ENCODE data around the gene OR56B4.
"Not testable (repeated sequence)": the region's sequence is repeated elsewhere in the genome, so short reads cannot be mapped to it uniquely, and the experiment has no call there.

OR56B4 gene, protein sequence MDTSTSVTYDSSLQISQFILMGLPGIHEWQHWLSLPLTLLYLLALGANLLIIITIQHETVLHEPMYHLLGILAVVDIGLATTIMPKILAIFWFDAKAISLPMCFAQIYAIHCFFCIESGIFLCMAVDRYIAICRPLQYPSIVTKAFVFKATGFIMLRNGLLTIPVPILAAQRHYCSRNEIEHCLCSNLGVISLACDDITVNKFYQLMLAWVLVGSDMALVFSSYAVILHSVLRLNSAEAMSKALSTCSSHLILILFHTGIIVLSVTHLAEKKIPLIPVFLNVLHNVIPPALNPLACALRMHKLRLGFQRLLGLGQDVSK

DNA sequence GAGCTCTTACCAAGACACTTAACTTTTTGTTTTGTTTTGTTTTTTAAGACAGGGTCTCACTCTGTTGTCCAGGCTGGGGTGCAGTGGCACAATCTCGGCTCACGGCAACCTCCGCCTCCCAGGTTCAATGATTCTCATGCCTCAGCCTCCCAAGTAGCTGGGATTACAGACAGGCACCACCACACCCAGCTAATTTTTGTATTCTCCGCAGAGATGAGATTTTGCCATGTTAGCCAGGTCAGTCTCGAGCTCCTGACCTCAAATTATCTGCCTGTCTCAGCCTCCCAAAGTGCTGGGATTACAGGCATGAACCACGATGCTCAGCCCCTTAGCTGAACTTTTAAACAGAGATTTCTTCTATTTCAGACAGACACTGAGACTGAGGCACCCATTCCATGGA, at the start of gene OR56B4:
Gene OR56B4 (plus strand): TSS at position 301 of the 400 bp plus-strand sequence. CDS start 95 bp downstream, at position 396.
- not testable (repeated sequence) for DNase-seq

DNA sequence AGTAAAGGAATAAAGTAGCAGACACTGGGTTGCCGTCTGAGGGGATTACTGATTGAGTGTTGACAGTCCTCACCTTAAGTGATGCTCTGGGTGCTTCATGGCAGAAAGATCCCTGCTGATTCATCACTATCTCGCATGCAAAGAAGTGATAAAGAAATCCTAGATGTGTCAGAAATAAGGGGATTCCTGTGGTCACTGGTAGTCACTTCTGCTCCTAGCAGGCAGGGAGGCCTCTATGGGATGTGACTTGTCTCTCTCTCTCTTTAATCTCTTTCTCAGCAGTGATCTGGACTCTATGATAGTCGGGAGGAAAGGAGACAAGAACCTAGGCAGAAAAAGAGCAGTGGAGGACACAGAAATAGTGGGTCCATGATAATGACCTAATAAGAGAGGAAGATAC, 46.0 kb upstream of the OR56B4 start:
- no peak for DNase-seq

DNA sequence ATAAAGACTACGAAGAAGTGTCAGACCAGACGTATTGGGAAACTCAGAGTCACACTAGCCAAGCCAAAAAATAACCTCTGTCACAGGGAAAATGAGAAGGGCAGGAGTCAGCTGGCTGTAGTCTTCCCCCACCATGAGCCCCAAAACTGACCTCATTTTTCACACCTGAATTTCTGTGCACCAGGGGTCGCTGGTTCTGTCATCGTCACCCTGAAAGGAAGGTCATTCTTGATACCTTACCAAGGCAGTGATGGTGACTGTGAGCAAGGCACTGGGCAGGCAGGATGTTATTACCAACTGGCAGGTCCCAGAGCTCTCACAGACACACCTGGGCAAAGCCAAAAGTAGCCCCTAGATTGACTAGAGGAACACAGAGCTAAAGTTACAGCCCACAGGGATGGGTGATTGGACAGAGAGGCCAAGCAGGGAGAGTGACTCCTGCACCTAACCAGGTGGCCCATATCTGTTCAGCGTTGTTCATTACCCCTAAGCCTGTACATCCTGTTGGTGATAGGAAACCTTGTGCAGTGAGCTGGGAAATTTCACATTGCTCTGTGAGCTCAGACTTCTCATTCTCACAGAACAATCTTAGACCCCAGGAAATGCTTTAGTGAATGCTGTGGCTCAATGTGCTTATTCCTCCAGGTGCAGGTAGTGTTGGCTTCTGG, 44.7 kb upstream of the OR56B4 start:
- DNase-seq = no peak

DNA sequence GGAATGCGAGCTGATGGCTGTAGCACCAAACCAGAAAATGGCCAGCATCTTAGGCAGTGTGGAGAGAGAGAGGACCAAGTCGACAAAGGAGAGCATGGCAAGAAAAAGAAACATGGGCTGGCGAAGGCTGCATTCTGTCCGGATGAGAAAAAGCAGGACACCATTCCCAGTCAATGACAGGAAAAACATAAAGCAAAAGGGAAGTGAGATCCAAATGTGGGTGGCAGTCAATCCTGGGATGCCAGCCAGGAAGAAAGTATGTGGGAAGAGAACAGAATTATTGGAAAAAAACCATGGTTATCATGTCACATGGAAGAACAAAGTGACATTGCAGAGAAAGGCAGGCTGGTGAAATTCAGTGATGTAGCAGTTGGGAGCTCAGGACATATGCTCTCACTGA, 40.0 kb upstream of the OR56B4 start:
- DNase-seq = no peak

DNA sequence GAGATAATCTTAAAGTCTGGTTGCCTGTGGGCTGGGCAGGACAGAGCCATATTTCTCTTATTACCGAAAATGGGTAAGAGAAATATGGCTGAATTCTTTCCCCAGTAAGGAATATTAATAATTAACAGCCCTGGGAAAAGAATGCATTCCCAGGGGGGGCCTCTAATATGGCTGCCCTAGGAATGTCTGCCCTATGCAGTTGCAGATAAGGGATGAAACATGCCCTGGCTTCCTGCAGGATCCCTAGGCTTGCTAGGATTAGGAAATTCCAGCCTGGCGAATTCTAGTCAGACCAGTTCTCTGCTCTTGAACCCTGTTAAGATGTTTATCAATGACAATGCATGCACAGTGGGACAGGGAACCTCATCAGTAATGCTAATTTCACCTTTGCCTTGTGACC, 31.0 kb upstream of the OR56B4 start:
- DNase-seq = not testable (repeated sequence)

DNA sequence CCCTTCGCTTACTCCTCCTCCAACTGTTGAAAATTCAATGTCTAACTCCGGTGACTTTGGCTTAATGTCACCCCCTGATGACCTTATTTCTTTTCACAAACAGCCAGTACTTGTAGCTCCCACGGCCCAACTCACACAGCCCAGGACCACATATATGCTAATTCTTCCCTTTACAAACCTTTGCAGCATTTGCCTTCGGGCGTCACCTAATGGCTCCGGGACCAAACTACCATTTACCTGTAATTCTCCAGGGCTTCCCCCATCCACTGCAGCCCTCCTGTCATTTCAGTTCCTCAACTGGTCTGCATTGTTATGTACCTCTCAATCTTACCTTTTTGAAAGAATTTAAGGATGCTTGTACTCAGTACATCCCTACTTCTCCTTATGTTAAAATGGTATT, 29.8 kb upstream of the OR56B4 start:
- DNase-seq = no peak

- DNase-seq = no peak
Measured at GRCh38 chr11:6079463-6079862, 28.0 kb upstream of the OR56B4 start.

- no peak for DNase-seq
Measured at GRCh38 chr11:6083129-6083528, 24.4 kb upstream of the OR56B4 start.

- no peak for DNase-seq
Measured at GRCh38 chr11:6084587-6084986, 22.9 kb upstream of the OR56B4 start.

DNA sequence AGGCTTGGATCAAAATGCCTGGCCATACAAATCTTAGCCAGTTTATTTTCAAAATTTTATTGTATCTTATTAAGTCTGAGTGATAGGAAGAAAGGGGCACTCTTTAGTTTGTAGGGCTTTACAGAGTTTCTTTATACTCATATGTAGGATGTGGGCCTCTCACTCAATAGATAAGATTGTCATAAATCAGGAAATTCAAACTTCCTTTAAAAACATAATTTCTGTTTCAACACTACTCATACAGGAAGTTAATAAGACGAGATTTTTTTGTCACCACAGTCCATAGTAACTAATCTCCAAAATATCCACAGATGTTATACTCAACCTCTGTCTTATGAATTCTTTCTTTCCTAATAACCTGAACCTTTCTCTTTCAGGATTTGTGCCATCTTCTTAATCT, 13.3 kb upstream of the OR56B4 start:
- DNase-seq = no peak

DNA sequence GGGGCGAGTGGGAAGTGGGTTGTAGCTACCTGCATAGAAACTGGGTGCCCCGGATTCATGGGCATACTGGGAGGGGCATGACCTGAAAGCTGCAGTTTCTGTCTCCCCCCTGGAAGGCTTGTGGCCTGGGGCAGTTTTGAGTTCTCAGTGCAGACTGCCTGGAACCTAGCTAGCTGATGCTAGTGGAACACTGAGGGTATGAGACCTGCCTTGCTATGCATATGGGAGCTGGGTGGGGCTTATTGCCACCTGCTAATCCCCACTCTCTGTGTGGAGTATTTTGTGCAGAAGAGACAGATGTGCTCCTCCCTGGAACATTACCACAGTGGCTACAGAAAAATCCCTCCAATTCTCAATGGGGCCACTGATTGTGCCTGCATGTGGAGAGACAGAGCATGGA, 11.7 kb upstream of the OR56B4 start:
- DNase-seq = no peak

DNA sequence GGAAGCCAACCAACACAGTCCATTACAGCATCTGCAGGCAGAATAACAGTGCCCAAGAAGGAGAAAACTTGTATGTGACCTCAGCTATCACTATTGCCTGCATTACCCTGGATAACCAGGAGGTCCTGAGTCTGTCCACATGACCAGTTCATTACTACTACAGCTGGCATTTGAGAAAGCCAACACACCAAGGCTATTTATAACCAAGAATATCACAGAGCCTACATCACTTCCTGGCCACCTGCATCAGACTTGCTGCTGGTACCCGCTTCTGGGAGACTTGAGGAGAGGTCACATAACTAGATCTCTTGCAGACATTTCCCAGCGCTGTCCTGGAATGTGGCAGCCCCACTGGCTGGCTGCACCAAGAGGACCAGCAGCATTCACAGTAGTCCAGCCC, 11.1 kb upstream of the OR56B4 start:
- DNase-seq = no peak

DNA sequence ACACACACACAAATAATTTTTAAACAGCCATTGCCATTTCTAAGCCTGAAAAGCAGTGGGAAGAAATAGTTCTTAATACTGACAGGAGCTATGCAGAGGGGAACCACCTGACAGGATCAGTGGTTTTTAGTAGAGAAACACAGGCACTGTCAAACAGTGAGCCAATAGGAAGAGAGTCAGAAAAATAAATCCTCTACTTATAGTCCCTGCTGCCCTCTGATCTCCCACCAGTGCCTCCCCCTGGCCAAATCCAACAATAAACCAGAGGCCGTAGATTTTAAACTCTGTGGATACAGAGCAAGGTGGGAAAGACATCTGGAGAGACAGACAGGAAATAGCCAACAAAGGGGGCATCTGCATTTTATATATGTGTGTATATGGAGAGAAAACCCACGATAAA, 7.9 kb upstream of the OR56B4 start:
- DNase-seq = no peak

DNA sequence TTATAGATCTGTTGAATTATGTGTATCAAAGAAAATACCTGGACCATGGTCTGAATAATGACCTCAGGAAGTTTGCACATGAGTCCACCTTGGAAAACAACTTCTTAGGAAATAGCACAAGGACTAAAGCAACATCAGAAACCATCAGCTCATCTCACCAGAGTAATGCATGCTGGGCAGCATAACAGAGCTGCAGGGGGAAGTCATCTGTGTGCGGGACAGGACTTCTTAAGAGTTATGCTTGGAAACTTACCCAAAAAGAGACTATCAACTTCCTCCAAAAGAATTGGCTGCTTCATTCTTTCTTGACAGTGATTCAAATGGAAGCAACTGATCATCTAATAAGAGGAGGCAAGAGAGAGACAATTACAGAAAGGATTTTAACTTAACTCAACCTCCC, 2.5 kb downstream of the OR56B4 start:
- no peak for DNase-seq

DNA sequence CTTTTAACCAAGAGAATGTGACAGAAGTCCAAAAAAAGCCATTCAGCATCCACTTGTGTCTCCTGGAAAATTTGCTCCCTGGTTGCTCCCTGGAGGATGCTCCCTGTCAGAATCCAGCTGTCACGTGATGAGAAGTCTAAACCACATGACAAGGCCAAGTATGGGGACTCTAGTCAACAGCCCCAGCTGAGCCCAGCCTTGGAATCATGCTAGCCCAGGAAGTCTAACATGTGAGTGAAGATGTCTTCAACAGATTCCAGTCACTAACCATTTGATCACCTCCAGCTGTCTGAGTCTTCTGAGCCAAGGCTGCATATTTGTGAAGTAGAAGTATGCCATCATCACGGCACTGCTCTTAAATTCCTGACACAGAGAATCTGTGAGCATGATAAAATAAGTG, 4.2 kb downstream of the OR56B4 start:
- no peak for DNase-seq

DNA sequence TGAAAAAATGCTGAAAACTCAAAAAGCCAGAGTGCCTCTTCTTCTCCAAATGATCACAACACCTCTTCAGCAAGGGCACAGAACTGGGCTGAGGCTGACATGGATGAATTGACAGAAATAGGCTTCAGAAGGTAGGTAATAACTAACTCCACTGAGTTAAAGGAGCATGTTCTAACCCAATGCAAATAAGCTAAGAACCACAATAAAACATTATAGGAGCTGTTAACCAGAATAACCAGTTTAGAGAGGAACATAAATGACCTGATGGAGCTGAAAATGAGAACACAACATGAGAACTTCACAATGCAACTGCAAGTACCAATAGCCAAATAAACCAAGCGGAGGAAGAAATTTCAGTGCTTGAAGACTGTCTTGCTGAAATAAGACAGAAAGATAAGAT, 9.2 kb downstream of the OR56B4 start:
- no peak for DNase-seq

GRCh38 chr11:6124245-6124644, 16.8 kb downstream of the OR56B4 start:
- no peak for DNase-seq

DNA sequence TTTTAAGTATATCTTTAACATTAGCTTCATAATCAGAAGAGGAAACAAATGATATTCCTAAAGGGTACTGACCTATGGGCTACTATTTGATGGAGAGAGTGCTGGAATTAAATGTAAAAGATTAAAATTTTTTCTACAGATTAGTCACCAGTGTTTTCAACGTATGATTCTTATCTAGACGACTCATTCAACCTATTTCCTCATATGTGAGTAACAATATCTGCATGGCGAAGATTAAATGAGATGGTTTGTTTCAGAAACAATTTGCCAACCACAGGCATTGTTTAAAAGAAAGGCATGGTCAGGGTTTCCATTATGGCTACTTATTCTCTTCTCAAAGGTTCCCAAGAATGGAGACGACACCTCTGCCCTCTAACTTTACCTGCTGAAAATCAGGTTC, 20.4 kb downstream of the OR56B4 start:
- no peak for DNase-seq

DNA sequence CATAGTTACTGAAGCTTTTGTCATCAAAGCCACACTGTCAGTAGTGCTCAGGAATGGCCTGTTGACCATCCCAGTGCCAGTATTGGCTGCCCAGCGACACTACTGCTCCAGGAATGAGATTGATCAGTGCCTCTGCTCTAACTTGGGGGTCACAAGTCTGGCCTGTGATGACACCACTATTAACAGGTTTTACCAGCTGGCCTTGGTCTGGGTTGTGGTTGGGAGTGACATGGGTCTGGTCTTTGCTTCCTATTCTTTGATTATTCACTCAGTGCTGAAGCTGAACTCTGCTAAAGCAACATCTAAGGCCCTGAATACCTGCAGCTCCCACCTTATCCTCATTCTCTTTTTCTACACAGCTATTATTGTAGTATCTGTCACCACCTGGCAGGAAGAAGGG, 21.5 kb downstream of the OR56B4 start:
- no peak for DNase-seq

DNA sequence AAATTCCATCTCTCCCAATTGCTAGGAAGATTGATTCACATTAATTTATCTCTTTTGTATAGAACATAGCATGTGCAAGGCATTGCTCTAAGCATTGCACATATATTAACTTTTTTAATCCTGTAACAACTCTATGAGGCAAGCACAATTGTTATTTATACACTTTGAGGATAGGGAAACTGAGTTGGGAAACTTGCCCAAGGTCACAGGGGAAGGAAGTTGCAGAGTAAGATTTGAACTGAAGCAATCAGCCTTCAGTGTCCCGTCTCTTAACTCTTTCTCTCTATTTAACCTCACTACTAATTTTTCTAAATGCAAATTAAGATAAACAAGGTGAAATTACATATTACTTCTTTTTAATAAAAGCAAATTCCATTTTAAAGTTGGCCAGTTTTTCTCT, 22.2 kb downstream of the OR56B4 start:
- no peak for DNase-seq

DNA sequence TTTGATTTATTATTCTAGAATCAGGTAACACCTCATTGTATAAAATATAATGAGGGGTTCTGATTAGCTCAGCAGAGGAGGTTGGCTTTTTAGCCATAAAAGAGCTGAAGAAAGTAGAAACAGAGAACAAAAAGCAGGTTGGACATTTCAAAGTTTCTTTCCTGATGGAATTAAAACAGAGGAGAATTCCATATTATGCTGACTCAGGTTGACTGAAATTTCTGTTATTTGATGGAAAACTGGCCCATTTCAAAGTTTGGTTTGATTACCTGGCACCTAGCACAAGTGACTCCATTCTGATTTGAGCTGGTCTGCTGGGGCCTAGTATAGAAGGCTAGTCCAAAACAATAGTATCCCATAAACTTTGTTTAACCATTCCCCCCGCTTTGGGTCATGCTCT, 24.9 kb downstream of the OR56B4 start:
- no peak for DNase-seq

DNA sequence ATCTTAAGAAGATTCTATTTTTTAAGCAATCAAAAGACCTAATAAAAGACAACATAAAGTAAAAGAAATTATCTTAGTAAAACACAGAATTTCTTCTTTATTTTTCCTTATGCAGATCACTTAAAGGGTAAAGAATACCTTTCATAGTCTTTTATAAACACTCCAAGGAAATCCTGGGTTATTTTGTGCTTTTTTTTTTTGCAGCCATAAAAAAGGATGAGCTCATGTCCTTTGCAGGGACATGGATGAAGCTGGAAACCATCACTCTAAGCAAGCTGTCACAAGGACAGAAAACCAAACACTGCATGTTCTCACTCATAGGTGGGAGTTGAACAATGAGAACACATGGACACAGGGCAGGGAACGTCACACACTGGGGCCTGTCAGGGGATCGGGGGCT, 28.5 kb downstream of the OR56B4 start:
- not testable (repeated sequence) for DNase-seq

DNA sequence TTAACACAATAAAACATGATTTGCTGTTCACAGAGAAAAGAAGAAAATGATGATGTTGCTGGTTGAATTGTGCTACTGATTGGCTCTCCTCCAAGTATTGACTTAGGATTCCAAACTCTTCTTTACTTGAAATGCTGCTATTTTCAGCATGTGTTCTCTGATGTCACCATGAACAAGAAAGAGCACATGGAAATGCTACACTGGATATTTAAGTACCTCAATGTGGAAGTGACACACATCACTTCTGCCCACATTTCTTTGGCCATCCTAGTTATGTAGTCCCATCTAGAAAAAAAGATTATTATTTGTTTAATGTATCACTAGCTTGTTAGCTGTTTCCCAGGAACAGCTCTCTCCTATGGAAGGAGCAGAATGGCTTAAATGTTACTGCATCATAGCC, 35.5 kb downstream of the OR56B4 start:
- no peak for DNase-seq

DNA sequence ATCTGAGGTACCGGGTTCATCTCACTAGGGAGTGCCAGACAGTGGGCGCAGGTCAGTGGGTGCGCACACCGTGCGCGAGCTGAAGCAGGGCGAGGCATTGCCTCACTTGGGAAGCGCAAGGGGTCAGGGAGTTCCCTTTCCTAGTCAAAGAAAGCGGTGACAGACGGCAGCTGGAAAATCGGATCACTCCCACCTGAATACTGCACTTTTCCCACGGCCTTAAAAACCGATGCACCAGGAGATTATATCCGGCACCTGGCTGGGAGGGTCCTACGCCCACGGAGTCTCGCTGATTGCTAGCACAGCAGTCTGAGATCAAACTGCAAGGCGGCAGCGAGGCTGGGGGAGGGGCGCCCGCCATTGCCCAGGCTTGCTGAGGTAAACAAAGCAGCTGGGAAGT, 36.3 kb downstream of the OR56B4 start:
- DNase-seq = not testable (repeated sequence)

DNA sequence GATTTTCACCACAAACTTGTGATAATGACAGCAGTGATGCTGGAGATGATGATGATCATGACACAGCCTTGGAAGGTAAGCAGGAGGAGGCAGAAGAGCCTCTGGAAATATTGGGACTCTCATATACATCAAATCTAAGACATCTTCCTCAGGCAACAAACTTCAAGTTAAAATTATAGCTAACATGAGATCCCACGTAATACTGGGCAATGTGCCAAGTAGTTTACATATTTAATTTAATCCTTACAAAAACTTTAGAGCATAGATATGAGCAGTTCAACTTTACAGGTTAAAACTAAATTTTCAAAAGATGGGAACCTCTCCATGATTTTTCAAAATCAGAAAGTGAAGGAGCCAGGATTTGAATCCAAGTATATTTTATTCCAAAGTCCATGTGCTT, 43.6 kb downstream of the OR56B4 start:
- DNase-seq = no peak
